ENCODE data around the gene LRRC43. TPM values are rescaled to one million over a fixed set of nuclear protein-coding genes. Genes with fewer than 3 reads are reported as not detected.
"Not testable (repeated sequence)": the region's sequence is repeated elsewhere in the genome, so short reads cannot be mapped to it uniquely, and the experiment has no call there.

LRRC43 gene
- total RNA-seq, 2 donors from 2014 or later: 0.68 to 0.71 TPM

GRCh38 chr12:122152754-122153153 lies 30.2 kb upstream of the LRRC43 start:
- no peak for DNase-seq
- intact Hi-C loops (cut with DNase I): no loop called here
- no peak for ATAC-seq

- DNase-seq (no peak), ATAC-seq (no peak)
- intact Hi-C loops (cut with DNase I): no loop called here
These were observed 27.2 kb upstream of the LRRC43 start for GRCh38 chr12:122155705-122156104.

- DNase-seq: no peak
- no peak for ATAC-seq
- intact Hi-C loops (cut with DNase I): no loop called here
These were observed 24.1 kb upstream of the LRRC43 start for GRCh38 chr12:122158700-122159285.

DNA sequence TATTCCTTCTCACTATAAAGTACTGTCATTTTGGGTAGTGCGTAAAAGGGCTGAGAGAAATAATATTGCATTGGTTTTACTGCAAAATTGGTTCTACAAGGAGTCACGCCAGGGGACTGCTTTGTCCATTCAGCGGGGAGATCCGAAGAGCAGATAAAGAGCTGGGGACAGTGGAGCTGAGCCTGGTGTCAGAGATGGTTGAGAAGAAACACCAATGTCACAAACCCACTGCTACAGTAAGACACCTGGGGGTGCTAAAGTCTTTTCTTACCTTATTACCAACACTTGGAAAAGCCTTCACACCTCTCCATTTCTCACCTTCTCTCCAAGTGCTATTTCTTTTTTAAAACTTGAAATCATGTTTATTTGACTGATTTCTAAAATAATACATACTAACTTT lies 23.0 kb upstream of the LRRC43 start:
- ATAC-seq: no peak
- intact Hi-C loops (cut with DNase I): no loop called here
- no peak for DNase-seq

DNA sequence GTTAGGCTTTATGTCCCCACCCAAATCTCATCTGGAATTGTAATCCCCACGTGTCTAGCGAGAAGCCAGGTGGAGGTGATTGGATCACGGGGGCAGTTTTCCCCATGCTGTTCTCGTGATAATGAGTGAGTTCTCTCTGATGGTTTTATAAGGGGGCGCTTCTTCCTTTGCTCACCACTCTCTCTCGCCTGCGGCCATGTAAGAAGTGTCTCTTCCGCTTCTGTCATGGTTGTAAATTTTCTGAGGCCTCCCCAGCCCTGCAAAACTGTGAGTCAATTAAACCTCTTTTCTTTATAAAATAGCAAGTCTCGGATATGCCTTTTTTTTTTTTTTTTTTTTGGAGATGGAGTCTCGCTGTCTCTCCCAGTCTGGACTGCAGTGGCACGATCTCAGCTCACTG lies 22.2 kb upstream of the LRRC43 start:
- intact Hi-C loops (cut with DNase I): no loop called here
- ATAC-seq (no peak), DNase-seq (no peak)

GRCh38 chr12:122161682-122162081 lies 21.2 kb upstream of the LRRC43 start:
- DNase-seq (no peak), ATAC-seq (no peak)
- intact Hi-C loops (cut with DNase I): no loop called here

GRCh38 chr12:122162976-122163375 lies 19.9 kb upstream of the LRRC43 start:
- ATAC-seq (no peak), DNase-seq (no peak)
- intact Hi-C loops (cut with DNase I): no loop called here

- intact Hi-C loops (cut with DNase I): no loop called here
- ATAC-seq (no peak), DNase-seq (no peak)
These were observed 16.2 kb upstream of the LRRC43 start for GRCh38 chr12:122166422-122167349.

DNA sequence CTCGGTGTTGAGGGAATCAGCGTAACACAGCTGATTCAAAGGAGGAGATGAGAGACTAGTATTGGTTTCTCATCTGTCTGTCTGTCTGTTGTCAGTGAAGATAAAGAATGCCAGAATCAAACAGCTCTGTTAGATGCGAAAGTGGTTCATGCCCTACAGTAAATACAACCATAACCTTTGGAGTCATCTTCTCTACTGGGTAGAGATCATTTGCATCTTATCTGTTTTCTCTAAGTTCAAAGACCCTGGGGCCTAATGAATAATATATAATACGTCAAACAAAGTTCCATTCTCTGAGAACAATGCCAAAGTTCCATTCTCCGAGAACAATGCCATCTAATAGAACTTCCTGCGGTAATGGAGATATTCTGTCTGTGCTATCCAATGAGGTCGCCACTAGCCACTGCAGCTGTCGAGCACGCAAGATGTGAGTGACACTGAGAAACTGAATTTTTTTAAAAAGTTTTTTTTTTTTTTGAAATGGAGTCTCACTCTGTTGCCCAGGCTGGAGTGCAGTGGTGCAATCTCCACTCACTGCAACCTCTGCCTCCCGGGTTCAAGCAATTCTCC lies 15.5 kb upstream of the LRRC43 start:
- intact Hi-C loops (cut with DNase I): no loop called here
- ATAC-seq: no peak
- DNase-seq: no peak

DNA sequence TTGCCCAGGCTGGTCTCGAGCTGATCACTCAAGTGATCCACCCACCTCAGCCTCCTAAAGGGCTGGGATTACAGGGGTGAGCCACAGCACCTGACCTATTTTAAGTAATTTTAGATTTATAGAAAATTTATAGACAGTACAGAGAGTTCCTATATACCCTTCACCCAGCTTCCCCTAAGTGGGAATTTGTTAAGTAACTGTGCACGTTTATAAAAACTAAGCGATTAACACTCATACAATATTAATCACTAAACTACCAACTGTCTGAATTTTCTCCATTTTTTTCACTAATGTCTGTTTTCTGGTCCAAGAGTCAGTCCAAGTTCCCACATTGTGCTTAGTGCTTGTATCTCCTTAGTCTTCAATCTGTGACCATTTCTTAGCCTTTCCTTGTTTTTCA lies 14.4 kb upstream of the LRRC43 start:
- intact Hi-C loops (cut with DNase I): no loop called here
- DNase-seq (no peak), ATAC-seq (no peak)

DNA sequence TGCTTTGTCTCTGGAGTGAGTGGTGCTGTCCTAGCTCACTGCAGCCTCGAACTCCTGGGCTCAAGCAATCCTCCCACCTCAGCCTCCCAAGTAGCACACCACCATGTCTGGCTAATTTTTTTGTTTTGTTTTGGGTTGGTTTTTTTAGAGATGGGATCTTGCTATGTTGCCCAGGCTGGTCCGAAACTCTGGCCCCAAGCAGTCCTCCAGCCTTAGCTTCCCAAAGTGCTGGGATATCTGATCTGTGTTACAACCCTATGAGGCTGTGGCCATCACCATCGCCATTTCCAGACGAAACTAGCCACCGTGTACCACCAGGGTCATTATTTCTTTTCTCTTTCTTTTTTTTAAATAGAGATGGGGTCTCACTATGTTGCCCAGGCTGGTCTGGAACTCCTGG lies 11.5 kb upstream of the LRRC43 start:
- intact Hi-C loops (cut with DNase I): no loop called here
- ATAC-seq (no peak), DNase-seq (no peak)

DNA sequence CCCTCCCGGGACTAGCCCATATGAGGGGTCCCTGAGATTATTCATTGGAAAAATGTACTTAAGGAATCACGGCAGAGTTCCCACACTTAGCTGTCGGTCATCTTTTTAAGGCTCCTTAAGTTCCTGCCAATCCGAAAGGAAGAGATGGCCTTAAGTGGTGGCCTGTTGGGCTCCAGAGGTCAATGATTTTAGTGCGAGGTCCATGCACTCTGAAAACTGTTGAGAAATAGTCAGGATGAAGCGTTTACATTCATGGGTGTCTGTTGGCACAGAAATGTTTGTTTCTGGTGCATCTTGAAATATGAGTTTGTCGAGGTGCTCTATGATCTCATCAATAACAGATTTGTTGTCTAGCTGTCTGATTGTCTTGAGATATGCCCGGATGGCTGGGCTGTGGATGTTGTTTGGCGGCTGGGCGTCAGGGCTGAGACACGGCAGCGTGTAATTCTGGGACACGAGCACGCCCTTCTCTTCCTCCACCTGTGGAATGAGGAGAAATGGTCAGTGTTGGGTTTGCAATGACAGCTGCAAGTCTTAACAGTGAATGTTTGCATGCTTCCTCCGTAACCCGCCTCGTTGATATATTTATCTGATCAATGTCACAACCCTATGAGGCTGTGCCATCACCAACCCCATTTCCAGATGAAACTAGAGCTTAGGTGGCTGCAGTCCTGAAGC lies 10.5 kb upstream of the LRRC43 start:
- ATAC-seq: no peak

GRCh38 chr12:122174155-122174845 lies 8.6 kb upstream of the LRRC43 start, which contains the start of gene IL31:
Gene IL31, minus strand, starts transcription at chr12:122174221. Its CDS starts 49 bp downstream, at chr12:122174172.
- intact Hi-C loops (cut with DNase I): no loop called here
- DNase-seq (no peak), ATAC-seq (no peak)

More for the DNA sequence above, 10.5 kb upstream of the LRRC43 start:
- intact Hi-C loops (cut with DNase I): no loop called here
- DNase-seq: no peak

GRCh38 chr12:122176473-122176872 lies 6.5 kb upstream of the LRRC43 start:
- intact Hi-C loops (cut with DNase I); ATAC-seq; DNase-seq: not testable (repeated sequence)

DNA sequence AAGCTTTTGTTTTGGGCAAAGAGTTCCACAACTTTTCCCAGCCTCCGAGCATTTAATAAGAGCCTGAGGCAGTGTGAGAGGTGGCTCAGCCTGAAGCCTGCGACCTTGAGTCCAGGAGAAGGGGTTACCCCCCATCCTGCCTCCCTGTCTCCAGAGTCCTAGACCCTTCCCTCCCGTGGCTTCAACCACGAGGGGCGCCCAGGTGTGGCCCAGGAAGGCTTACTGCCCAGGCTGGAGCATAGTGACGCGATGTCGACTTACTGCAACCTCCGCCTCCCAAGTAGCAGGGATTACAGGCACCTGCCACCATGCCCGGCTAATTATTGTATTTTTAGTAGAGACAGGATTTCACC lies 641 bp downstream of the LRRC43 start:
- ATAC-seq (peak; percentile 12 to 43), DNase-seq (no peak)
- intact Hi-C loops (cut with DNase I): no loop called here

GRCh38 chr12:122184517-122184916 lies 1.6 kb downstream of the LRRC43 start:
- DNase-seq (no peak), ATAC-seq (no peak)
- intact Hi-C loops (cut with DNase I): no loop called here

DNA sequence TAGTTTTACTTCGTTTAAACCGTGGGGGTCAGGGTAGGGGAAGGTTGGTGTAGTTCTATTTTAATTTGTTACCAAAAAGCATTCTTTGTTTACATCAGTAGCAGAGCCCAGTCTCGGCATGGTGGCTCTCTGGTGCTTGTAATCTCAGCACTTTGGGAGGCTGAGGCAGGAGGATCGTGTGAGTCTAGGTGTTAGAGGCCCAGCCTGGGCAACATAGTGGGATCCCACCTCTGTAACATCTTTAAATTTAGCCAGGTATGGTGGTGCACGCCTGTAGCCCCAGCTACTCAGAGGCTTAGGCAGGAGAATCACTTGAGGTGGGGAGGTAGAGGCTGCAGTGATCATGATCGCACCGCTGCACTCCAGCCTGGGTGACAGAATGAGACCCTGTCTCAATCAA lies 2.2 kb downstream of the LRRC43 start:
- ATAC-seq (no peak), DNase-seq (no peak)
- intact Hi-C loops (cut with DNase I): no loop called here

- ATAC-seq (no peak), DNase-seq (no peak)
- intact Hi-C loops (cut with DNase I): no loop called here
These were observed 2.7 kb downstream of the LRRC43 start for GRCh38 chr12:122185494-122186082.

DNA sequence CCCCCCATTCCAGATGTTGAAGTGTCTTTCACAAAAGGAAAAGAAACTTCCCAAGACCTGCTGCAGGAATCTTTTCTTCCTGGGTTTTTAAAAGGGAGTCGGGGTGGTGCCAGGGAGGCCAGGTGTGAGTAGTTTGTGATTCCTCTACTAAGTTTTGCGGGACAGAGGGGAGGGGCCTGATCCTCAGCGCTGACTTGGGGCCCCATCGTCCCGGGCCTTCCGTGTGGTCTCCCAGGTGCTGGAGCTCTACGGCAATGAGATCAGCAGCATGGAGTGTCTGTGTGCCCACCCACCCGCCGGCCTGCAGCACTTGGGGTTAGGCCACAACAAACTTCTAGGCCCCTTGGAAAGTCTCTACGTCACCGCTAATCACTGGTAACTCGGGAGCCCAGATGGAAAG lies 4.5 kb downstream of the LRRC43 start:
- intact Hi-C loops (cut with DNase I): no loop called here
- ATAC-seq (no peak), DNase-seq (no peak)
